Spleen (tissue), 11 donors: Measurements from ENCODE around the gene SLC39A2. TPM values are rescaled to one million over a fixed set of nuclear protein-coding genes. Genes with fewer than 3 reads are reported as not detected.

Source experiments
- DNase-seq: peaks from one replicate; pipeline ENCODE4 v3.0.0-alpha.2; 2020
- H3K27ac ChIP-seq, 8 donors: fragments of 200-600 bp; sonication (generic) in 7 of 8; 1 replicate in 4 of 8; 2 replicates in 4 of 8; pipeline versions ENCODE4 v1.5.0 to v1.8.0; 2016 to 2021; ENCODE audit warnings: inconsistent platforms in 4 of 8, mild to moderate bottlenecking in 4 of 8, moderate library complexity in 1 of 8
- H3K27me3 ChIP-seq, 7 donors: fragments of 200-600 bp; sonication (generic) in 6 of 7; replicated peaks in 1 of 7; 1 replicate in 4 of 7; 2 replicates in 3 of 7; pipeline versions ENCODE4 v1.5.0 to v1.8.0; 2016 to 2021; ENCODE audit warnings: inconsistent platforms in 3 of 7, mild to moderate bottlenecking in 1 of 7
- H3K36me3 ChIP-seq, 6 donors: fragments of 200-600 bp; sonication (generic) in 5 of 6; 1 replicate in 4 of 6; 2 replicates in 2 of 6; pipeline versions ENCODE4 v1.5.0 to v1.8.0; 2016 to 2021; ENCODE audit warnings: inconsistent platforms in 2 of 6
- H3K4me1 ChIP-seq, 6 donors: fragments of 200-600 bp; sonication (generic) in 5 of 6; 1 replicate in 3 of 6; 2 replicates in 3 of 6; pipeline versions ENCODE4 v1.5.0 to v1.8.0; 2016 to 2021; ENCODE audit warnings: inconsistent platforms in 3 of 6
- H3K4me3 ChIP-seq, 8 donors: fragments of 200-600 bp; sonication (generic) in 7 of 8; 1 replicate in 4 of 8; 2 replicates in 4 of 8; pipeline versions ENCODE4 v1.5.0 to v1.8.0; 2016 to 2021; ENCODE audit warnings: inconsistent platforms in 4 of 8, mild to moderate bottlenecking in 4 of 8, moderate library complexity in 2 of 8
- H3K9me3 ChIP-seq, 8 donors: fragments of 200-600 bp; sonication (generic) in 7 of 8; 1 replicate in 4 of 8; 2 replicates in 4 of 8; pipeline versions ENCODE4 v1.5.0 to v1.8.0; 2016 to 2021; ENCODE audit warnings: inconsistent platforms in 4 of 8
- CTCF ChIP-seq, 11 experiments: fragments of 200-600 bp in 7 of 11; fragments of 450-650 bp in 4 of 11; sonication (generic) in 4 of 11; IDR thresholded peaks in 8 of 11; conservative IDR thresholded peaks in 3 of 11; 1 replicate in 7 of 11; 2 replicates in 4 of 11; pipeline versions ENCODE4 v1.4.0 to v1.8.0; 2016 to 2021; ENCODE audit warnings: antibody characterized with exemption in 11 of 11, inconsistent platforms in 4 of 11, mild to moderate bottlenecking in 1 of 11
- POLR2A ChIP-seq, 3 donors: fragments of 450-650 bp; IDR thresholded peaks; one replicate each; pipeline ENCODE4 v1.5.1; 2017; ENCODE audit warnings: antibody characterized with exemption in 3 of 3, mild to moderate bottlenecking in 1 of 3
- POLR2AphosphoS5 ChIP-seq, 3 donors: sonication (generic); formaldehyde crosslinking; IDR thresholded peaks; one replicate each; pipeline ENCODE4 v1.5.1; 2017; ENCODE audit warnings: antibody characterized with exemption in 3 of 3
- WGBS, 5 donors: extraction: QIAGEN DNeasy Blood & Tissue Kit in 3 of 5; methylation state at CpG; one replicate each; pipeline versions ENCODE4 v1.1.5 to v1.1.7; 2013 to 2018; 5-methylcytosine and 5-hydroxymethylcytosine counted together
- intact Hi-C: fragments of 100-400 bp; cut with DNase I; formaldehyde crosslinking; loops from one replicate; pipeline ENCODE4 v1.15.0; 2023; ENCODE audit warnings: low total_unique reads
- polyA plus RNA-seq, 3 donors: library from polyadenylated mRNA; stranded (reverse); fragments of 200-250 nt; gene quantifications; one replicate each; pipeline ENCODE4 v1.2.1, GENCODE V29; 2013
- total RNA-seq, 7 donors: library from RNA; depleted of rRNA in 3 of 7; stranded (reverse); fragments of >200 nt in 3 of 7; fragmentation: NEBNext Ultra II Directional in 4 of 7; extraction: Animal tissue kit (Norgen Biotek cat#: 25700) in 4 of 7; gene quantifications; one replicate each; pipeline versions ENCODE4 v1.1.0 to v1.2.1, GENCODE V29; 2016 to 2021
- donor health status: healthy with polysubstance abuse.
- donor health status: DM: no; HTN: no; CAD: no; lungs with moderate emphysema.
- donor health status: DM: no; HTN: no; CAD: no.
- donor health status: Bipolar disorder and iron deficiency.
- donor health status: healthy.
- donor health status: DM: no; HTN: no; CAD: no.
- donor health status: DM: yes; HTN: yes; CAD: no.

SLC39A2 gene
- total and polyA plus RNA-seq, 10 donors: 0.06 to 0.23 (median 0.16) TPM; not detected in 6

- TF ChIP-seq CTCF (IDR thresholded peaks at IDR 0.05 in 8 of 11, conservative IDR thresholded peaks at IDR 0.05 in 3 of 11): no peak
- no peak for TF ChIP-seq POLR2AphosphoS5 (IDR thresholded peaks at IDR 0.05)
- no peak for TF ChIP-seq POLR2A (IDR thresholded peaks at IDR 0.05)
- H3K4me3 ChIP-seq: no peak overlapping the region
- H3K9me3 ChIP-seq: no peaks in the 10 kb centered on the region
- H3K36me3 ChIP-seq: peaks cover 2 to 58% (median 49%) of the 10 kb centered on the region in 6 donors
- DNase-seq: no peak
- H3K4me1 ChIP-seq: peaks cover 0 to 3% (median 0%) of the 10 kb centered on the region in 6 donors
- no peak overlapping the region for H3K27ac ChIP-seq
- intact Hi-C loops: no loop called here
- no peaks in the 10 kb centered on the region for H3K27me3 ChIP-seq
- 70 to 86% (median 83%) methylated on average over 6 of the region's 6 CpGs for WGBS, 5 donors
Measured at GRCh38 chr14:20997564-20997963, 1.5 kb upstream of the SLC39A2 start.

DNA sequence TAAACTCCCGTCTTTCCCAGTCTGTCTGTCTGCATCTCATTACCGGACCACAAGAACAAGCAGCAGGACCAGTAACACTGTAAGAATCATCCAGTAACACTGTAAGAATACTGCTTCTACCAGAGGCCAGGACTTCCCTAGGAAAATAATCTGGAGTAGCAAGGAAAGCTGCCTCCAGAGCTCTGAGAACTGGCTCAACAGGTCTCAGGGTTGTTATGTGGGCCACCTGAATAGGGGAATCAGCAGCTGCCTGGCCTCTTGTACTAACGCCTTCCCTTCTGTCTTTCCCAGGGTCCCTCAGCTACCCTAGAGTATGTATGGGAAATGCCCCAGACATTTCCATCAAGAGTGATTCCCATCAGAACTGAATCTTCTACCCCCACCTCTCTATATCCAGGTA lies 954 bp upstream of the SLC39A2 start:
- H3K4me1 ChIP-seq: no peaks in the 10 kb centered on the region
- H3K36me3 ChIP-seq: peaks cover 2 to 52% (median 44%) of the 10 kb centered on the region in 6 donors
- H3K27me3 ChIP-seq: no peaks in the 10 kb centered on the region
- H3K27ac ChIP-seq: no peak overlapping the region
- DNase-seq: no peak
- no peak overlapping the region for H3K4me3 ChIP-seq
- intact Hi-C loops: no loop called here
- TF ChIP-seq POLR2A (IDR thresholded peaks at IDR 0.05) (no peak), POLR2AphosphoS5 (IDR thresholded peaks at IDR 0.05) (no peak), CTCF (IDR thresholded peaks at IDR 0.05 in 8 of 11, conservative IDR thresholded peaks at IDR 0.05 in 3 of 11) (no peak)
- H3K9me3 ChIP-seq: no peaks in the 10 kb centered on the region
- WGBS, 5 donors: 86 to 96% (median 88%) methylated on average over 3 of the region's 3 CpGs

- Histone ChIP-seq H3K27me3 (no peaks in the 10 kb centered on the region), H3K4me1 (no peaks in the 10 kb centered on the region), H3K9me3 (no peaks in the 10 kb centered on the region), H3K36me3 (peaks cover 2 to 38% (median 29%) of the 10 kb centered on the region in 6 donors), H3K27ac (no peak overlapping the region), H3K4me3 (no peak overlapping the region)
- no peak for TF ChIP-seq POLR2A (IDR thresholded peaks at IDR 0.05)
- TF ChIP-seq CTCF (IDR thresholded peaks at IDR 0.05 in 8 of 11, conservative IDR thresholded peaks at IDR 0.05 in 3 of 11): no peak
- no peak for TF ChIP-seq POLR2AphosphoS5 (IDR thresholded peaks at IDR 0.05)
- intact Hi-C loops: no loop called here
- WGBS, 5 donors: 78 to 86% (median 78%) methylated on average over 4 of the region's 4 CpGs
- DNase-seq: no peak
Measured at GRCh38 chr14:20999591-20999990, 498 bp downstream of the SLC39A2 start.

GRCh38 chr14:21001218-21001617 lies 2.1 kb downstream of the SLC39A2 start:
- TF ChIP-seq POLR2A (IDR thresholded peaks at IDR 0.05): no peak
- no peak for TF ChIP-seq CTCF (IDR thresholded peaks at IDR 0.05 in 8 of 11, conservative IDR thresholded peaks at IDR 0.05 in 3 of 11)
- no peak for TF ChIP-seq POLR2AphosphoS5 (IDR thresholded peaks at IDR 0.05)
- intact Hi-C loops: no loop called here
- H3K27me3 ChIP-seq: no peaks in the 10 kb centered on the region
- H3K27ac ChIP-seq: no peak overlapping the region
- H3K9me3 ChIP-seq: no peaks in the 10 kb centered on the region
- 68 to 86% (median 81%) methylated on average over 6 to 7 of the region's 7 CpGs for WGBS, 5 donors
- no peaks in the 10 kb centered on the region for H3K4me1 ChIP-seq
- H3K36me3 ChIP-seq: peaks cover 0 to 22% (median 13%) of the 10 kb centered on the region in 6 donors
- no peak for DNase-seq
- no peak overlapping the region for H3K4me3 ChIP-seq
